Activated T-helper 2 cell treated with anti-CD3 and anti-CD28 coated beads, Interferon-gamma antibody, Interleukin-2, Interleukin-4, amounts not matched to agents 10 μg/mL and 5 μg/mL and 100 μg/mL, durations not matched to agents 14 hours and 24 hours and 36 hours (primary cell): ENCODE measurements around the gene CYLD. TPM values are rescaled to one million over a fixed set of nuclear protein-coding genes. Genes with fewer than 3 reads are reported as not detected.
A peak's percentile ranks its signal among the peaks of the same experiment; 100 is the strongest.

ENCODE experiments used
- DNase-seq: peaks from one replicate; pipeline ENCODE4 v3.0.0; 2021; ENCODE audit warnings: low spot score
- H3K27ac Mint-ChIP-seq: one replicate; pipeline ENCODE4 v1.8.0; 2021; ENCODE audit warnings: mixed read lengths
- H3K27me3 Mint-ChIP-seq: one replicate; pipeline ENCODE4 v1.8.0; 2021; ENCODE audit warnings: low read depth, mixed read lengths
- H3K36me3 Mint-ChIP-seq: one replicate; pipeline ENCODE4 v1.8.0; 2021; ENCODE audit warnings: low read depth, mixed read lengths
- H3K4me1 Mint-ChIP-seq: one replicate; pipeline ENCODE4 v1.8.0; 2021; ENCODE audit warnings: low read depth, mixed read lengths
- H3K4me3 Mint-ChIP-seq: one replicate; pipeline ENCODE4 v1.8.0; 2021; ENCODE audit warnings: low read depth, mild to moderate bottlenecking, moderate library complexity, mixed read lengths
- H3K9me3 Mint-ChIP-seq: one replicate; pipeline ENCODE4 v1.8.0; 2021; ENCODE audit warnings: mixed read lengths
- intact Hi-C: fragments of 100-400 bp; cut with micrococcal nuclease; formaldehyde crosslinking; loops from one replicate; pipeline ENCODE4 v1.15.1; 2023
- total RNA-seq: library from RNA; stranded (reverse); gene quantifications from 2 replicates; pipeline ENCODE4 v1.2.3, GENCODE V29; 2022

The CYLD gene
- total RNA-seq, 1 donor from 2014 or later: 201 TPM

GRCh38 chr16:50839920-50840729 is 98.2 kb downstream of the CYLD start:
- peaks cover 19% of the 10 kb centered on the region for H3K4me1 Mint-ChIP-seq
- no peak overlapping the region for H3K27ac Mint-ChIP-seq
- no peaks in the 10 kb centered on the region for H3K9me3 Mint-ChIP-seq
- H3K36me3 Mint-ChIP-seq: no peaks in the 10 kb centered on the region
- H3K27me3 Mint-ChIP-seq: peaks cover 17% of the 10 kb centered on the region
- no peak overlapping the region for H3K4me3 Mint-ChIP-seq
- DNase-seq: no peak
- intact Hi-C loops: no loop called here

GRCh38 chr16:50841081-50841886 is 99.4 kb downstream of the CYLD start:
- DNase-seq: peak; percentile 18
- no peaks in the 10 kb centered on the region for H3K9me3 Mint-ChIP-seq
- H3K27me3 Mint-ChIP-seq: peaks cover 22% of the 10 kb centered on the region
- H3K4me1 Mint-ChIP-seq: peaks cover 19% of the 10 kb centered on the region
- intact Hi-C loops: no loop called here
- no peaks in the 10 kb centered on the region for H3K36me3 Mint-ChIP-seq
- H3K4me3 Mint-ChIP-seq: peak overlapping the region; percentile 23
- H3K27ac Mint-ChIP-seq: no peak overlapping the region

- peaks cover 22% of the 10 kb centered on the region for H3K27me3 Mint-ChIP-seq
These were observed 100.2 kb downstream of the CYLD start for GRCh38 chr16:50842013-50842505.

GRCh38 chr16:50842589-50842988 is 100.7 kb downstream of the CYLD start:
- no peak for DNase-seq
- Mint-ChIP-seq H3K27ac (peak overlapping the region; percentile 14), H3K4me3 (peak overlapping the region; percentile 32), H3K27me3 (peaks cover 22% of the 10 kb centered on the region), H3K4me1 (peaks cover 19% of the 10 kb centered on the region), H3K36me3 (no peaks in the 10 kb centered on the region), H3K9me3 (no peaks in the 10 kb centered on the region)
- intact Hi-C loops: no loop called here

More at GRCh38 chr16:50842013-50842505, 100.2 kb downstream of the CYLD start:
- H3K9me3 Mint-ChIP-seq: no peaks in the 10 kb centered on the region
- intact Hi-C loops: no loop called here
- no peak overlapping the region for H3K27ac Mint-ChIP-seq
- no peaks in the 10 kb centered on the region for H3K36me3 Mint-ChIP-seq
- peaks cover 19% of the 10 kb centered on the region for H3K4me1 Mint-ChIP-seq
- DNase-seq: no peak
- H3K4me3 Mint-ChIP-seq: peak overlapping the region; percentile 32

- Mint-ChIP-seq H3K27ac (no peak overlapping the region), H3K9me3 (no peaks in the 10 kb centered on the region), H3K4me1 (peaks cover 15% of the 10 kb centered on the region), H3K27me3 (peaks cover 22% of the 10 kb centered on the region), H3K36me3 (no peaks in the 10 kb centered on the region), H3K4me3 (no peak overlapping the region)
- intact Hi-C loops: no loop called here
- DNase-seq: no peak
These were observed 103.0 kb downstream of the CYLD start for GRCh38 chr16:50844840-50845239.

GRCh38 chr16:50845296-50845695 is 103.4 kb downstream of the CYLD start:
- H3K27ac Mint-ChIP-seq: no peak overlapping the region
- intact Hi-C loops: no loop called here
- H3K4me3 Mint-ChIP-seq: no peak overlapping the region
- H3K4me1 Mint-ChIP-seq: peaks cover 15% of the 10 kb centered on the region
- peaks cover 19% of the 10 kb centered on the region for H3K27me3 Mint-ChIP-seq
- no peaks in the 10 kb centered on the region for H3K9me3 Mint-ChIP-seq
- no peaks in the 10 kb centered on the region for H3K36me3 Mint-ChIP-seq
- DNase-seq: no peak

- Mint-ChIP-seq H3K27me3 (peaks cover 25% of the 10 kb centered on the region), H3K9me3 (no peaks in the 10 kb centered on the region), H3K4me1 (peaks cover 9% of the 10 kb centered on the region), H3K4me3 (no peak overlapping the region), H3K27ac (no peak overlapping the region), H3K36me3 (no peaks in the 10 kb centered on the region)
- DNase-seq: no peak
- intact Hi-C loops: no loop called here
These were observed 104.6 kb downstream of the CYLD start for GRCh38 chr16:50846511-50846910.

GRCh38 chr16:50847166-50847565 is 105.3 kb downstream of the CYLD start:
- no peak overlapping the region for H3K4me3 Mint-ChIP-seq
- intact Hi-C loops: no loop called here
- H3K27ac Mint-ChIP-seq: no peak overlapping the region
- no peak for DNase-seq
- peaks cover 30% of the 10 kb centered on the region for H3K27me3 Mint-ChIP-seq
- no peaks in the 10 kb centered on the region for H3K36me3 Mint-ChIP-seq
- H3K9me3 Mint-ChIP-seq: no peaks in the 10 kb centered on the region
- peaks cover 5% of the 10 kb centered on the region for H3K4me1 Mint-ChIP-seq

GRCh38 chr16:50848755-50849514 is 107.0 kb downstream of the CYLD start:
- Mint-ChIP-seq H3K27ac (no peak overlapping the region), H3K9me3 (no peaks in the 10 kb centered on the region), H3K4me3 (no peak overlapping the region), H3K36me3 (no peaks in the 10 kb centered on the region), H3K27me3 (peaks cover 26% of the 10 kb centered on the region), H3K4me1 (no peaks in the 10 kb centered on the region)
- DNase-seq: no peak
- intact Hi-C loops: no loop called here

Other genes with a start within 250 kb of the CYLD start
- 0.96 and 1.8 TPM in 2 replicates for gene NKD1, start 193.7 kb upstream of the CYLD start, total RNA-seq
- gene SNX20, start 60.8 kb upstream of the CYLD start, total RNA-seq: 34.9 and 35.2 TPM in 2 replicates
- gene NOD2, start 48.5 kb upstream of the CYLD start, total RNA-seq: 7.4 and 8.8 TPM in 2 replicates